NK-92 (cell line): ENCODE data around the gene C2orf68.
"Not testable (repeated sequence)": the region's sequence is repeated elsewhere in the genome, so short reads cannot be mapped to it uniquely, and the experiment has no call there.

Experiments
- DNase-seq: peaks from one replicate; lab custom pipeline; 2025; ENCODE audit not compliant: unreplicated experiment; lab: John Stamatoyannopoulos, UW

C2orf68 gene, protein sequence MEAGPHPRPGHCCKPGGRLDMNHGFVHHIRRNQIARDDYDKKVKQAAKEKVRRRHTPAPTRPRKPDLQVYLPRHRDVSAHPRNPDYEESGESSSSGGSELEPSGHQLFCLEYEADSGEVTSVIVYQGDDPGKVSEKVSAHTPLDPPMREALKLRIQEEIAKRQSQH

DNA sequence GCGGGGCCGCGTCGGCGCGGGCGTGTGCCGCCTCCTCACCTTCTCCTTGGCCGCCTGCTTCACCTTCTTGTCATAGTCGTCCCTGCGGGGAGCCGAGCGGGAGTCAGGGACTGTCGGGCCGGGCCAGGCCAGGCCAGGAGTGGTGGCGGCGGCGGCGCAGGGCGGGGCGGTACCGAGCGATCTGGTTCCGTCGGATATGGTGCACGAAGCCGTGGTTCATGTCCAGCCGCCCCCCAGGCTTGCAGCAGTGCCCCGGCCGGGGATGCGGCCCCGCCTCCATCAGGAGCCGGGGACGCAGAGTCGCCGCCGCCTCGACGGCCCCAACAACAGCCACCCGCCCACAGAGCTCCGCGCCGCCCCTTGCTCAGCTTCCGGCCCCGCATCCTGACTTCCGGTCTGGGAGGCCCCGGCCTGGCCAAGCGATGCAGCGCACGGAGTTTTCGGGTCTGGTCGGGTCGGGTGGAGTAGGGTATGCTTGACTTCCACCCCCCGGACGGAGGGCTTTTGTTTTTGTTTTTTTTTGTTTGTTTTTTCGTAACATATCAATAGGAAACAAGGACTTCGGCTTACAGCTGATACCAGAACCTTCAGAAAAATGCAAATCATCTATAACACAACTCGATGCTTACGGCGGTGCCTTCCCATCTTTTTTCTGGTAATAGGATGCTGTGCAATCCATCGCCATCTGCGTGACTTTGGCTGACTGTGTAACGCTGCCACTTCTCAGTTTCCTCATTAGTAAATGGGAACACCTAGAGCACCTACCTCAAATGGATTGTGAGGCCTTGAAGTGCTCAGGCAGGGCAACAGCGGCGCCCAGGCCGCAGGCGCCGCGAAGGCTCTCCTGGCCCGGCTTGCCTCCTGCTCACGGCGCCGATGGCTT is at the start of gene C2orf68:
Gene C2orf68, minus strand, starts transcription at position 362 of the 883 bp plus-strand sequence. Its CDS starts 82 bp downstream, at position 280.
- DNase-seq = no peak

DNA sequence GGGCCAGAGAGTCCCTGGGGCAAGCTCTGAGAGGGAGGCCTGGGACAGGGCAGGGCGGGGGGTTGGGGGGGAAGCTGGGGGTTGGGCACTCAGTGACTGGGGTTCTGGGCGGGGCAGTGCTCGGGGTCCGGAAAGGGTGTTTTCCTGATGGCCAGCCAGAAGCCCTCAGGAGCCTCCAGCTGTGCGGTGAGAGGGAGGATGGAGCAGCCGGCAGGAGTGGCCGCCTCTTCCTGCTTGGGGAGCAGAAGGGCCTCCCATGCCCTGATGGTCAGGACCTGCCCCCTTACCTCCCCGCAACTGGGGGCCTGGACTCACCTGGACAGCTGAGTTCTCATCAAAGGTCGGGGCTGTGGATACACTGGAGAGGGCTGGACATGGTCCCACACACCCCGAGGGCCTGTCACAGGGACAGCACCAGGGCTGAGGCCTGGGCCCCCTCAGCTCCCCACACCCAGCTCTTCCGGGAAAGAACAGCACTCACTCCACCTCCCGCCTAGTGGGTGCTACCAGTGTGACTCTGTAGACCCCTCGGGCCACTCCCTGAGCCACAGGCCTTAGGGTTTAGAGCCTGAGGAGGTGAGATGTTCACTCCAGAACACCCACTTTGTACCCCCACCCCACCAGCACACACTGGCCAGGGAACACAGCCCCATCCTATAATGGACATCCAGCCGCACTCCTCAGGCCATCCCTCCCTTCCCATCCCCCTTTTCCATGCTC is 49.4 kb upstream of the C2orf68 start:
- no peak for DNase-seq

DNA sequence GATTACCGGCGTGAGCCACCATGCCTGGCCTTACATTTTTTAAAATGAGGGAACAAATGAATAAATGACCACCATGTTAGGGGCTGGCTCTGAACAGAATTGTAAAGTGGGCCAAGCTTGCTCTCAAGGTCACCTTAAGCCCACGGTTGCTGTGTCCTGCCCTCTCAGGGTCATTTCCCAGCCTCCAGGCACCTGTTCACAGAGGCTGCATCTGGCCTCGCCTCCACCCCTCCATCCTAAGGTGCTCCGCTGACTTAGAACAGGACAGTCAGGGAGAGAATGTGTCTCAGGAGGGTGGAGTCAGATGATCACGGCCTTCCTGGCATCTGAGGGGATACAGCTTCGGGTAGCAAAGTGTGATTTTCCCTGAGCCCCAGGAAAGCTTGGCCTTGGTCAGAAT is 48.9 kb upstream of the C2orf68 start:
- no peak for DNase-seq

DNA sequence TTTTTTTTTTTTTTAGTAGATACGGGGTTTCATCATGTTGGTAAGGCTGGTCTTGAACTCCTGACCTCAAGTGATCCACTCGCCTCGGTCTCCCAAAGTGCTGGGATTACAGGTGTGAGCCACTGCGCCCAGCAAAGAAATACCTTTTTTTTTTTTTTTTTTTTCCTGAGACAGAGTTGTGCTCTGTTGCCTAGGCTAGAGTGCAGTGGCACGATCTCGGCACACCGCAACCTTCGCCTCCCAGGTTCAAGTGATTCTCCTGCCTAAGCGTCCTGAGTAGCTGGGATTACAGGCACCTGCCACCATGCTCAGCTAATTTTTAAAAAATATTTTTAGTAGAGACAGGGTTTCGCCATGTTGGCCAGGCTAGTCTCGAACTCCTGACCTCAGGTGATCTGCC is 48.4 kb upstream of the C2orf68 start:
- DNase-seq = not testable (repeated sequence)

DNA sequence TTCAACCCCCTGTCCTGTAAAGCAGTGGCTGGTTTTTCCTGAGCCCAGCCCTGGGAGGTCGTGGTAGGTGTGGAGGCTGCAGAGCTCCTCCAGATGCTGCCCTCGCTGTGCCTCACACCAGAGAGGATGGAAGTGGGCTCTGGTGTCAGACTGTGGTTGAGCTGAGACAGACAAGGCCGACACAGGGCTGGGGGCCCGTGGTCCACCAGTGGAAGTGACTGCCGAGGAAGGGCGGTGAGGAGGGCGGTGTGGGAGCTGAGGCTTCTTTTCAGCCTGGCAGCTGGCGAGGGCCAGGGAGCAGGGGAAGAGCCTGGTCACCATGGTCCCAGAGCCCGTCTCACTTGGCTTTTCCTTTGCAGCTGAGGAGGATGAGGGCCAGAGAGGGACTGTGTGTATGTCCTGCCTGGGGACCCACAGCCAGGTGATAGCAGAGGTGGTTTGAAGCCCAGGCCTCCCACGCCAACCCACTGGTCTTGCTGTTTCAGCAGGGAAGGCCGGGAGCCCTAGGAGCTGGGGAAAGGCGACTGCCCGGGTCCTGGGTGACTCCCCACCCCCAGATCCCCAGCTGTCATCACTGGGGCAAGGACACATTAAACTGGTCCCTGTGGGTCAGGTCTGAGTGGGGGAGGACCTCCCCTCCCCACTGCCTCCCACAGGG is 47.6 kb upstream of the C2orf68 start:
- no peak for DNase-seq

DNA sequence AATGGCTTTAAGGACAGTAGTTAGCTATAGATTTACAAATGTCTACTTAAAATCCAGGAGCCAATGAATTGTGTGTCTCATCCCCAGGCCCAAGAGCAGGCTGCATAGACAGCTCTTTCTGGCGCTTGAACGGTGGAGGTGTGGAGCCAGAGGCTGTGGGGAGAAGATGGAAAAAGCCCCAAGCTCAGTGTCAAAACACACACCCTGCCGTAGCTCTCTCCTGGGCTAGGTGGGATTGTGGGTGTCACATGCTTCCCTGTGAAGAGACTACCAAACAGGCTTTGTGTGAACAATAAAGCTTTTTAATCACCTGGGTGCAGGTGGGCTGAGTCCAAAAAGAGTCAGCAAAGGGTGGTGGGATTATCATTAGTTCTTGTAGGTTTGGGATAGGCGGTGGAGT is 45.5 kb upstream of the C2orf68 start:
- DNase-seq = not testable (repeated sequence)

DNA sequence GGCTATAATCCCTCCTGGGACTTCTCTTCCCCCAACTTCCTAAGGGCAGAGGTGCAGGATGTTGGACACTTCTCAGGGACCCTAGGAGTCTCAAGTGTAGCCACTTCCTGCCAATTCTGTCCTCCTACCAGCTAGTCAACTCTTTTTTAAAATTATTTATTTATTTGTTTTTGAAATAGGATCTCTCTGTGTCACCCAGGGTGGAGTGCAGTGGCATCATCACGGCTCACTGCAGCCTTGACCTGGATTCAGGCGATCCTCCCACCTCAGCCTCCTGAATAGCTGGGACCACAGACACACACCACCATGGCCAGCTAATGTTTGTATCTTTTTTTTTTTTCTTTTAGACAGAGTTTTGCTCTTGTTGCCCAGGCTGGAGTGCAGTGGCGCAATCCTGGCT is 44.6 kb upstream of the C2orf68 start:
- DNase-seq = no peak

DNA sequence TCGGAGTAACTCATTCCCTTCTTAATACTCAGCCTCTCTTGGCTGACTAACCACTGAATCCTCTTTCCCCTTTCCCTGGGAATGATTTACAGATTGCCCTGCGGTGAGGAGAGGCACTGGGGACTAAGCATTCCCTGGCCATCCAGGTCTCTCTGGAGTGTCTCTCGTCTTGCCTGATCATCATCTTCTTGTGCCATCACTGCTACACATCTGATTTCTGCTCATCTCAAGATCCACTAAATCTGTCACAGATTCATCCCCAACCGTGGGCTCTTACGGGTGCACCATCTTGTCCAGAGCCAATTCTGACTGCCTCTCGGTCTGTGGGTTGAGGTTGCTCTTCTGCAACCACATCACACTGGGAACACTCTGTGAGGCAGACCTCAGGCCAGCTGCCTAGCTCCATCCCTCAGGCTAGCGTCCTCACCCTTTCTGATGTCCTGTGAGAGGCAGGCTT is 44.1 kb upstream of the C2orf68 start:
- DNase-seq = no peak

DNA sequence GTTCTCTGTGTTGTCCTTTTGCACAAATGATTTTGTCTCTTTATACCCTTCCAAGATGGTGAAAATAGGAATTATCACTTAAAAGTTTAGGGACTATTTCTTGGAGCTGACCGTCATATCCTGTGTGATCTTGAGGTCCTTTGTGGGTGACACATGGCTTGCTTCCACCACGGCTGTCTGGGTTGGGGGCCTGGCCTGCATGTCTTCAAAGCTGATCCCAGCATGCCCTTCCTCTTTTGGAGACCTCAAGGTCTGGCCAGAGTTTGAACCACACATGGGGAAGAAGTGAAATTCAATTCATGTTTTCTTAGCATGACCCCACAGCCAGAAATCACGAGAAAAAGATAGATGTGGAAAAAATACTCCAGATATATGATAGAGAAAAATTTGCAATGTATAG is 42.1 kb upstream of the C2orf68 start:
- DNase-seq = no peak

DNA sequence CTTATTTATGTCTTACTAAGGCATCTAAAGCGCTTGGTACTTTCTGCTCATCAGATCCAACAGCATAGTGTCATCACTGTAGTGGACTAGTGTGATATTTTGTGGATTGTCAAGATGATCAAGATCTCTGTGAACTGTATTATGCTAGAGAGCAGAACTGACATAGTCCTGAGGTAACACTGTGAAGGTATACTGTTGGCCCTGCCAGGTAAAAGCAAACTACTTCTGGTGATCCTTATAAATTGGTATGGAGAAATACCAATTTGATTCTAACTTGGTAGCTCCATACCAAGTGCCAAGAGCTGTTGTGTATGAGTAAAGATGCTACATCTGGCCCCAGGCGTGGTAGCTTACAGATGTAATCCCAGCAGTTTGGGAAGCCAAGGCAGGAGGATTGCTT is 40.2 kb upstream of the C2orf68 start:
- no peak for DNase-seq

DNA sequence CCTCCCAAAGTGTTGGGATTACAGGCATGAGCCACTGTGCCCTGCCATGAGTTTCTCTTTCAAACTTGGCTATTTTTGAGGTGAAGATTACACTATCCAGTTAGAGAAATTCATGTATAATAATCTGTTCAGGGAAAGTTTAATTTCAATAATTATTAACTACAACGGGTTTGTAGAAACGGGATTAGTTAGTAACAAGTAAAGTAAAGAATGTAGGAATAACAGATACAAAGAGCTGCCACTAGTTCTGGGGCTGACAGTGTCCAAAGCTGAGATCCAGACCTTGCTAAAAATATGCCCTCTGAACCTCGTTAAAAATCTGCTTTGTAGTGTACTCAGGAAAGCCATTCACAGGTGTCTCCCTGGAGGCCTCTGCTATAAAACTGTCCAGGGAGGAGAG is 39.2 kb upstream of the C2orf68 start:
- no peak for DNase-seq

DNA sequence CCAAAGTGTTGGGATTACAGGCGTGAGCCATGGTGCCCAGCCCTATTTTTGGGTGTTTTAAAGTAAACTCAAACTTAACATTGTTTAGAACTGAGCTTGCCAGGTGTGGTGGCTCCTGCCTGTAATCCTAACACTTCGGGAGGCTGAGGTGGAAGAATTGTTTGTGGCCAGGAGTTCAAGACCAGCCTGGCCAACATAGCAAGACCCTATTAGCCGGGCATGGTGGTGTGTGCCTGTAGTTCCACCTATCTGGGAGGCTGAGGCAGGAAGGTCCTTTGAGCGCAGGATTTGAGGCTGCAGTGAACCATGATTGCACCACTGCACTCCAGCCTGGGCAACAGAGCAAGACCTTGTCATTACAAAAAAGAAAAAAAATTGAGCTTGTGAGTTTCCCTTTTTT is 38.6 kb upstream of the C2orf68 start:
- DNase-seq = no peak

DNA sequence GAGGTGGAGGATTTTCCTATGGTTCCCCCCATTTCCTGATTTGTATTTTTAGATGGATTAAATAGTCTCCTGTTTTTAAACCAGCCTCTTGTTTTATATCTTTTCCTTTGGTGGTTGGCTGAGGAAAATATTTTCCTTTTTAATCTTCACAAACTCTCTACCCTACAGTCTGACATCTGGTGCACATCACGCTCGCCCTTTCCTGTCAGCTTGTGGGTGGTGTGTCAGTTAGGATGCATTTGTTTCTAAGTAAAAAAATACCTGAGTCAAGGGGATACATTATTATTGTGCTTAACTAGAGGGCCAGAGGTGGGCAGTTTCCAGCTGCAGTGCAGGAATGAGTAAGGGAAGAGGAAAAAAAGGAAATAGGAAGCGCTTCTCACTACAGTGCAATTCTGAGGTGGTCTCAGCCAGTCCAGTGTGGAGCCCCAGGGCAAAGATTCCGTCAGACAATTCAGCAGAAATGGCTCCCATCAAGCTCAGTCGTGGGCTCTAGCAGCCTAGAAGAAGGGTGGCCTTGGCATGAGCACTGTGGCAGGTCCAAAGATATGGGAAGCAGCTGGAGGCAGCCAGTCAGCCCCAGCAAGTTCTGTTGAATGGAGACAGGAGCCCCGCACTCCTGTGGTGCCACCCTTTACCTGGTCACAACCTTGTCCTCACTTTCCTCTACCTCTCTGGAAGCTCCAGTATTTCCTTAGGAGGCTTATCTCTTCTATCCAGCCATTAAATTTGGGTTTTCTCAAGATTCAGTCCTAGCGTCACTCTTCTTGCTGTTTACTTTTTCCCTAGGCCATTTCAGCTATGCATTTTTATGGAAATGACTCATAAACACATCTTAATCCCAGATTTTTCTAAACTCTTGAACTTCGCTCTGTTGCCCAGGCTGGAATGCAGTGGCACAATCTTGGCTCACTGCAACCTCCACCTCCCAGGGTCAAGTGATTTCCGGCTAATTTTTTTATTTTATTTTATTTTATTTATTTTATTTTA is 37.6 kb upstream of the C2orf68 start:
- DNase-seq = no peak

DNA sequence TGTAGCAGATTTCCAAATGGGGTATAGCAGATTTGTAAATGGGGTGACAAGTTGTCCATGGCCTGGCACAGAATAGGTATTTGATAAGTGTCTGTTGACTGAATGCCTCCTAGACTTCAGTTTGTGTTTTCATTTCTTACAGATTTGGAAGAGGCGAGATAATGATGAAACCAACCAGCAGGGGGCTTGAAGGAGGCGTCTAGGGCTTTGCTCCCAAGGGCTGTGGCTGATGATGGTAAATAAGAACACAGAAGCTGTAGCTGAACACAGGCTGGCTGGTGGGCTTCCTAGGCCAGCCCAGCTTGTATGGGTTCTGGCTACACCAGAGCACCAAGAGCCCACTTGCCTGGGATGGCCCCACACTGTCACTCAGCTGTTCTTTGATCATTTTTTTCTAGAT is 36.8 kb upstream of the C2orf68 start:
- no peak for DNase-seq

DNA sequence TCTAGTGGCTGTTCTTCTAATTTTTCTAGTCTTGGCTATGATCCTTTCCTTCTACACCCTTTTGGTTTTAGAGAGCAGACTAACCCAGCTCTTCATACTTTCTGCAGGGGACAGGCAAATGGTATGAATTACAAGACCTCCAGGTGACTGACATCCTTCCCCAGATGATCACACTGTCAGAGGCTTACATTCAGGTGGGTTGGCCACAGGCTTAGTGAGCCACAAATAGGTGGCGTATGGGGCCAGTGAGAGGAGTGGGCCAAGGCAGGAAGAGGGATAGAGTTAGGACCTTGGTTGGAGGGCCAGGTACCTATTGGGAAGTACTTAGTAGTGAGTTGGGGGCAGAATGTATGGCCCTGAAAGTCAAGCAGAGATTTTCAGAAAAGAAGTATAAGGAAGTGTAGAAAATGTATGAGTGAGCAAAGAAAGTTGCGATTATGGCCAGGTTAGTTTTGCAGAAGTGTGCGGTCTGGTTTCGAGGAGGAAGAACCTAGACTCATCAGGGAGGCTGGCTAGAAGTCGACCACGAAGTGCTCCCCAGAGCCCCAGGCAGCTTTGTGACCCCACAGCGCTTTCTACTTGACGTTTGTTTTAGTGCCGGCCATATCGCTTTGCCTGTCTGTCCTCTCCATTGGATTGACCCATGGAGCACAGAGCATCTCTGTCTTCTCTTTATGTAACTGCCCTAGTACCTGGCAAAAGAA is 36.1 kb upstream of the C2orf68 start:
- DNase-seq = no peak

DNA sequence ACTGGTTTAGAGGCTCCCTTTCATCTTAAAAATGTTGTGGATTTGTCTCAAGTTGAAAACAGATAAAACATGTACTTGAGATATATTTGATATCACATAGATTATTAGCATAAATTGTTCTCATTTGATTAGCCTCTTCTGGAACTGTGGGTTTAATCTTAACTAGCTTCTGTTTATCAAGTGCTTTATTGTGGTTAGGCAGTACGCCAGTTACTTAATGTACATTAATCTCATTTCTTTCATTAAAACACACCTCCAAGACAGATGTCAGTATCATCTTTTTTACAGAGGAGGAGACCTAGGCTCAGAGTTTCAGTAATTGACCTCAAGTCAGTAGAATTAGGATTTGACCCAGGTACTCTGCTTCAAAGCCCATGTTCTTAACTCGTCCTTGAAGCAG is 34.3 kb upstream of the C2orf68 start:
- DNase-seq = no peak

DNA sequence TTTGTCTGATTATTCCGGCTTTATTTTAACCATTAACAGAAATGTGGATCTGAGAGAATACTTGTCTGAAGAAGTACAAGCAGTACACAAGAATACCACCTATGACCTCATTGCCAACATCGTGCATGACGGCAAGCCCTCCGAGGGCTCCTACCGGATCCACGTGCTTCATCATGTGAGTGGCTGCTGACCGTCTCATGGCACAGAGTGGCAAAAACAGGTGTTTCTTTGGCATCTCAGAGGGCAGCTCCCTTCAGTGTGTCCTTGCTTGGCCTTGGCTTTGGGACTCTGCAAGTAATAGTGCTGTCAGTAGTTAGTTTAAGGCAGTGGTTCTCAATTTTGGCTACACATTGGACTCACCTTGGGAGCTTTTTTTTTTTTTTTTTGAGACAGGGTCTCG is 33.0 kb upstream of the C2orf68 start:
- DNase-seq = no peak

DNA sequence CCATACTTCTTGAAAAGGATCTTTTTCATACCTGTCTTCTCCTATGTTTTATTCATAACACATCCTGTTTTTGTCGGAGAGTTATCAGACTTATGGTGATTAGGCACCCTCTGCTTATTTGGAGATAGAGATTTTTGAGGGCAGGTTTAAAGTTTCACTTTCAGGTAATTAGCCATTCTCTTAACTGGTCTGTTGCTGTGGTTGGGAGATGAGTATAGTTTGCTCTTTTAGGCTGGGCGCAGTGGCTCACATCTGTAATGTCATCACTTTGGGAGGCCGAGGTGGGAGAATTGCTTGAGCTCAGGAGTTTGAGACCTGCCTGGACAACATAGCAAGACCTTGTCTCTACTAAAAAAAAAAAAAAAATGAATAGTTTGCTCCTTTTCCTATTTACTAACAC is 30.9 kb upstream of the C2orf68 start:
- no peak for DNase-seq

DNA sequence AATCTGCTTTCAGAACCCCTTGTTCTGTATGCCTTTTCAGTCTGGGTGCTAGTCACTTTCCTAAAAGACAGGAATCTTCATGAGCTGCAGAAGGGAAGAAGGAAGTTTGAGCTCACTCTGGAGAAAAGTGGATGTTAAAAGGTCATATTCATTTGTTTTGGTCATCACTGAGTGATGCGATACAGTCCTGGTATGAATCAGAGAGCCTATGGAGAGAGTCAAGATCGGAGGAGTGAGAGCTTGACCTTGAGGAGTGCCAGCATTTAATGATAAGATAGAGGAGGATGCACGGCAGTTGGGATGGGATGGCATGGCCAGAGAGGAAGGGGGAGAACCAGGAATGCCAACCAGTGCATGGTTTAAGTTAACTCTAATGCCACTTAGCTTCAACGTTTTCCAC is 23.8 kb upstream of the C2orf68 start:
- no peak for DNase-seq

DNA sequence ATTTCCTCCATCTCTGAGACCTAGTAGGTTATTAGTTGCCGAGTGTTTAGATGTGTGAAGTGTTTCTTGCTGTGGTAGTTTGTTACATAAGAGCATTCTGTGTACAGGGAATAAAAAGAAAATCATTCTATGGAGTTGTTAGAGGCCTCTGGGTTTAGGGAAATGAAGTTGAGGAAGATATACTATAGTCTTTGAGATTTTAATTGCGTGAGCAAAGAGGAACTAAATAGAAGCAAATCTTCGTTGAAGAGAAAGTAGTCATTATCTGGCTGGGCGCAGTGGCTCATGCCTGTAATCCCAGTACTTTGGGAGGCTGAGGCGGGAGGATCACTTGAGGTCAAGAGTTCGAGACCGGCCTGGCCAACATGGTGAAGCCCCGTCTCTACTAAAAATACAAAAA is 23.1 kb upstream of the C2orf68 start:
- no peak for DNase-seq
